Effector CD4-positive, alpha-beta T cell (primary cell): ENCODE data around the gene PRKCA.
"Not testable (repeated sequence)": the region's sequence is repeated elsewhere in the genome, so short reads cannot be mapped to it uniquely, and the experiment has no call there.

ENCODE experiments used
- DNase-seq: peaks from one replicate; pipeline ENCODE4 v3.0.0-alpha.2; 2020

PRKCA gene

DNA sequence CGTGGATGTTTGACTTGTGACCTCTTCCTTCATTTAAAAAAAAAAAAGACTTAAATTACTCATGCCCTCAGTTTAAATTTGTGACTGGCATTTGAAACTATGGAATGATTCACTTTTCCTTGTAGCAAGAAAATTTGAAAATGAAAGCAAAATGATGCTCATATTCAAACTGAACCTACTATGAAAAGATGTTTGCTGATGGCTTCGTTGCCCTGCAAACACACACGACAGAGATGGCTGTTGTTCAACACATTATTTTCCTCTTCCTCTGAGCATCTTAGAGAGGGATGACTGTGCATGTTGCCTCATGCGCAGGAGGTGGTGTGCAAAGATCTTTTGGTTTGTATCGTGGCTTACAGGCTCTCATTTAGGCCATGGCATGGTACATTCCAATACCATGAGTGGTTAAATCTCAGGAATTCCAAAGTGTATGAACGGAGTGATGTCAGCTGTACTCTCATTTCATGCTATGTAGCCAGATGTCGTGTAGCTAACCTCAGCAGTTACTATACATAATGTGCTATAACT is 164.5 kb downstream of the PRKCA start:
- DNase-seq = no peak

DNA sequence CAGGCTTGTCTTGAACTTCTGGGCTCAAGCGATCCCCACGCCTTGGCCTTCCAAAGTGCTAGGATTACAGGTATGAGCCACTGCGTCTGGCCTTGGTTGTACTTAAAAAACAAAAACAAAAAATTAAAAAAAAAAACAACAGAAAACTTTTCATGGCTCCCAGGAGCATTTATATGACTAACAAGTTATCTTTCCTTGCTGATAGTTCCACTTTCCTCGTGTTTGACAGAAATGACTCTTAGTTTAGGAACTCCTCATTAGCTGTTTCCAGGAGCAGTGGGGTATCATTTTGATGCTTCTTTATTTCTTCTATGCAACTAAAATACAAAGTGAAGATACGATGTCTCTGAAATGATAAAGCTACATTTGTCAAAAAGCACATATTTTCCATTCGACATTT is 165.4 kb downstream of the PRKCA start:
- DNase-seq = no peak

DNA sequence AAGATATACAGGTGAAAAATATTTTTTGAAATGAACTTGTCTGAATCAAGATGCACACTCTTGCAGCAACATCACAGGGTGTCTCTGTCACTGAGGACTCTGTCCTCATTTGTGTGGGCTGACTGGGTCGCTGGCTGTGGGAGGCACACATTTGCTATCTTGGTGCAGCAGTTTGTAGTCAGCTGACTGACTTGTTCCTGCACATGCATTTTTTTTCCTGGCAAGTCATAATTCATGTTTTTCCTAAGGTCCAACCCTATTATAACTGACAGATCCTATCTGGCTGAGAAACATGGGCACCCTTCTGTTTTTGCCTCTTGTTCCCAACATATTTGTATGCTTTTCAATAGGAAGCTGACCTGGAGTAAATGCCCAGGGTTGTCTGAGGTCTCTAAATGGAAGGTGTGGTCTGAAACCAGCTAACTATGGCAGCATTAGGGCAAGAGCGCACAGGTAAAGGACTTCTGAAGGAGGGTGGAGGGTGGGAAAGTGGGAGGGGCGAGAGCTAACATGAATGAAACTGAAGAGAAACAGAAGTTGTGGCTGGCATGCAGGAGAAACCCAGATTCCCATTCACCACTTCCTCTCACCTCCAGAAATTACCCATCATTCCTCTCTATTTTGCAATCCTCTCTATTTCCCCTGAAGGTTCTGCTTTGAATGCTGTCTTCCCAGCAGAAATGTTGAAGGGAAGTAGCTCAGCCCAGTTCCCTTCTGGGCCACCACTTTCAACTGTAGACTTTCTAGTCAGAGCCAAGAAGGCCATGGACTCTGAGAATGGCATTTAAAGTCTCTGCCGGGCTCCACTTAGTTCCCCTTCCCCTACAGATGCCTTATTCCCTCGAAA is 166.1 kb downstream of the PRKCA start:
- DNase-seq = no peak

DNA sequence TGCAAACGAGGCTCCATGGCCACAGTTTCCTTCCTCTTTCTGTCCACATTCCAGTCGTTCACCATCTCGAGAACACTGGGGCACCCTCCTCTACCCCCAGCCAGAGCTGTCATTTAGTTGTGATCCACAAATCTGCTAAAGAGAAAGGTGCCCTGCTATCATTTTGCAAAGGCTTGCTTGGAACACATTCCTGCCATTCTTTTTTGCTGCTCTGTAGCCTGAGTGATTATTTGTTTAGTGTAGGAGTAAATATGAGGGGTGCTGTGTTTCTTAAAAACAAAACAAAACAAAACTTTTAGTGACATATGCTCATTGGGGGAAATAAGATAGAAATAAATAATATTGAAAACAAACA is 166.7 kb downstream of the PRKCA start:
- DNase-seq = no peak

DNA sequence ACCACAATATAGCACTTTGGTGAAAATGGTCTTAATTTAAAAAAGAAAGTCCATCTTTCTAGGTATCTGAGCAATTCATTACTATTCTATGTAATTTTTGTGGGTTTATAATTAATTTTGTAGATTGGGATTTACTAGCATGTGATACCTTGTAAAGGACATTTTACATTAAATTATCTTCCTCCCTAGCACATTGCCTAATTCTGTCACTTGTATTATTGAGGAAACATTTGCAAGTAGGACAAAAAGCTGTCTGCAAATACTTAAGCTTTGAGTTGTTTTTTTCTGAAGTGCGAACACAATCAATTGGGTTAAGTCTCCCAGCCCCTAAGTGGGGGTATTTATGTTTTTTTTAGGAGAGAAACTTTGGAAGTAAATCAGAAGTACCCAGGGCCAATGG is 167.0 kb downstream of the PRKCA start:
- no peak for DNase-seq

DNA sequence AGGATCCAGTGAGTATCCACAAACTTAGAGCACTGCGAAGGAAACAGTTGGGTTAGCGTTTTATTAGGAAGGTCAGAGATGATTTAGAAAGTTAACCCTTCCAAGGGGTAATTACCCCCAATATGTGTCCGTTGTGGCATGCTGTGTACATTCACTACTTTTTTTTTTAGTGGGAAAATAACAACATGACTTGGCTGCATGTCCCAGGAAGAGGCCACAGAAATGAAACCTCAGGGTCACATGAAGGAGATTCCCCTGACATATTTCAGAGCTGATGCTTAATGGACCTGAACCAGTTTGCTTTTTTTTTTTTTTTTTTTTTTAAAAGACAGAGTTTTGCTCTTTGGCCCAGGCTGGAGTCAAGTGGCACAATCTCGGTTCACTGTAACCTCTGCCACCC is 167.5 kb downstream of the PRKCA start:
- DNase-seq = no peak

DNA sequence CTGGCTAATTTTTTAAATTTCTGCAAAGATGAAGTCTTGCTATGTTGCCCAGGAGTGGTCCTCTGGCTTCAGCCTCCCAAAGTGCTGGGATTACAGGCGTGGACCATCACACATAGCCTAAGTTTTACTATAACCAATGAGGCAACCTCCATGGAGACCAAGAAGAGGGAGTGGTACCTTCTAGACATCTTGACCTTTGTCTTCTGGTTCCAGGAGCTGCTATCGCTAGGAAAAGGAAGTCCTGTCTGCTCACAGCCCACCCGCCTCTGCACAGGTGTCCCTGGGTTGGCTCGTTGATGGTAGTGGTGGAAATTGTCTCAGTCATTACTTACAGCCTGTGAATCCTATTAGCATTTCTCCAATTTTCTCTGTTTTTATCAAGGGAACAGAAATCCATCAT is 169.7 kb downstream of the PRKCA start:
- no peak for DNase-seq

DNA sequence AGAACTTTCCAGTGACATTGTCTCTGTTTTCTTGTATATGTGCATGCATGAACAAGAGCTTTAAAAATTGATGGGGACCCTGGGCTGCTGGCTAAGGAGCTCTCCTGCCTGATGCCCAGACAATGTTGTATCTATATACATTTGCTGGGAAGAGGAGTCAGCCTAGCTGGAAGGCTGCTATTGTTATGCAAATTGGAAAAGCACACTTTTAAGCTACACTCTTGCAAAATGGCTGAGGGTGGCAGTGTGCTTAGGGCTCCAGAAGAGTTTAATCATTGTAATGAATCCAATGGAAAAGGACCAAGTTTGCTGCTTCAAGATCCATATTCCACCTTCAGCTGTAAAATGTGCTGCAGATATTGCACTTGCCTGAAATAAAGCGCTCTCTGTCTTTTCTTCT is 171.8 kb downstream of the PRKCA start:
- no peak for DNase-seq

DNA sequence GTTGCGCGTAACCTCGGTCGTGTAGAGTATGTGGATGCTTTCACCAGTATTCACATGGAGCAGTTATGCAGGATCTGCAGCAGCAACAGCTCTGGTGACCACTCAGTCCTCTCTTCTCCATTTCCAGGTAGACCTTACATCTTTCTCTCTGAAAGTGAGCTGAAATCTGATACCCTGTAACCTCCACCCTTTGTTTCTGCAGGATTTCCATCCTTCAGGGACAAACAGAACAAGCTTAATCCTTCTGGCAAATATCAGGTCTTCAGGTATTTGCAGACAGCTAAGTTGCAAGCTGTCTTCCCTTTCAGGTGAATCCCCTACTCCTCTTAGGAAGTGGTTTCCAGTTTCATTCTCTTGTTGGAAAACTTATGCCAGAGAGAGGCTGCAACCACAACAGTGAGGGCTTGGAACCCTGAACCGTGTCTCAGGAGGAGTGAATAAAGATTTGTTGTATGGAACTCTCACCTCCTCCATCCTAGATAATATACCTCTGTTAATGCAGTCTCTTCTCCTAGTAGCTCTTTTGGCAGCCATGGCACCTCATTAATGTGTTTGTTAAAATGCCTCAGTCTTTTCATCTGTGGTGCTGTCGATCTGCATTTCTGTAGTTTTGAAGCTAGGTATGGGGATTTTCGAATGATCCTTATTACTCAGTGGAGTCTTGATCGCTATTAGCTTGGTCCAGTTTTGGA is 172.5 kb downstream of the PRKCA start:
- DNase-seq = no peak

DNA sequence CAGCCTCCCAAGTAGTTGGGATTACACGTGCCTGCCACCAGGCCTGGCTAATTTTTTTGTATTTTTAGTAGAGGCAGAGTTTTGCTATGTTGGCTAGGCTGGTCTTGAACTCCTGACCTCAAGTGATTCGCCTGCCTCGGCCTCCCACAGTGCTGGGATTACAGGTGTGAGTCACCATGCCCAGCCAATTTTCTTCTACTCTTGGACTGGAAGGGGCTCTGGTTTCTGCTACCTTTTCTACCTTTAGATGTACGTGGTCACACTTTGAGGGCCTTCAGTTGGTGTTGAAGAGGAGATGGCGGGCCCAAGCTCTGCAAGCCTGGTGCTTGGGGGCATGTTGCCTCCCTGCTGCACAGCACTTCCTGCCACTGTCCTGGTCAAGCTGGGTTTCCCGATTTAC is 173.6 kb downstream of the PRKCA start:
- no peak for DNase-seq

DNA sequence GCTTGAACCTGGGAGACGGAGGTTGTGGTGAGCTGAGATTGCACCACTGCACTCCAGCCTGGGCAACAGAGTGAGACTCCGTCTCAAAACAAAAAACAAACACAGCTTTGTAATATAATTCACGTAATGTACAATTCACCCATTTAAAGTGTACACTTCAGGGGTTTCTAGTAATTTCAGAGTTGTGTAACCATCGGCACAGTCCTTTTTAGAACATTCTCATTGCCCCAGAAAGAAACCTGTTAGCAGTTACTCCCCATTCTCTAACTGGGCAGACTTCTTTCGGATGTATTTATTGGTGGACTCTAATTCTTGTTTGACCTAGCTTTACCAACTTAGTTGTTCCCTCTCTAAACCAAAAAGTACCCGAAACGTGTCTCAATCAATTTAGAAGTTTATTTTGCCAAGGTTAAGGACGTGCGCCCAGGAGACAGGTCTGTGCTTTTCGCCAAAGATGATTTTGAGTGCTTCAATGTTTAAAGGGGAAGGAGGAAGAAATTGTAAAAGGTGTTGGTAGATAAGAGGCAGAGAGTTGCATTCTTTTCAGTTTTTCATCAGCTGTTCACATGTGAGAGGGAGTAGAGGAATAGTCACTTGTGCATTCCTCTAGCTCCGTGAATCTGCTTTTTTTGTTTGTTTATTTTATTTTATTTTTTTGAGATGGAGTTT is 175.3 kb downstream of the PRKCA start:
- no peak for DNase-seq

DNA sequence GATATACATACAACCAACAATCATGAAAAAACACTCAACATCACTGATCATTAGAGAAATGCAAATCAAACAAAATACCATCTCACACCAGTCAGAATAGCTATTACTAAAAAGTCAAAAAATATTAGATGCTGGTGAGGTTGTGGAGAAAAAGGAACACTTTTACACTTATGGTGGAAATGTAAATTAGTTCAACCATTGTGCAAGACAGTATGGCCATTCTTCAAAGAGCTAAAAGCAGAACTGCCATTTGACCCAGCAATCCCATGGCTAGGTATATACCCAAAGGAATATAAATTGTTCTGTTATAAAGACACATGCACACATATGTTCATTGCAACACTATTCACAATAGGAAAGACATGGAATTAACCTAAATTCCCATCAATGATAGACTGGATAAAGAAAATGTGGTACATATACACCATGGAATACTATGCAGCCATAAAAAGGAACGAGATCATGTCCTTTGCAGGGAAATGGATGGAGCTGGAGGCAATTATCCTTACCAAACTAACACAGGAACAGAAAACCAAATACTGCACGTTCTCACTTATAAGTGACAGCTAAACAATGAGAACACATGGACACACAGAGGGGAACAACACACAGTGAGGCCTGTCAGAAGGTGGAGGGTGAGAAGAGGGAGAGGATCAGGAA is 176.9 kb downstream of the PRKCA start:
- not testable (repeated sequence) for DNase-seq

DNA sequence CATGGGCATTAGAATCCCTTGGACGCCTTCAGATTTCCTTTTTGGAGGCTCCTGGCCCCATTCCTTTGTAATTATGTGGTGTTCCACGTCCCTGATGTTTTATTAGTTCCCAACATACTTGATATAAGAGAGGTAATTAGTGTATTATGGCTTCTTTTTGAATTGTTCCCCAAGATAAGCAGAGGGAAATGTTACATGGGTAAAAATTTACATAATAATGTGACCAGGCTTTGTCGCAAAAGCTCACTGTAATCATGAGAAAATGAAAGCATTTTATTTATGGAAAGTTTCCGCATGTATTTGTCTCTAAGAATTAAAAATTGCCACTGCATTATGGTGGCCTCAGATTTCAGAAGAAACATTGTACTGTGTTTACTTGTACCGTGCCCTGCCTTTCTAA is 177.8 kb downstream of the PRKCA start:
- no peak for DNase-seq

DNA sequence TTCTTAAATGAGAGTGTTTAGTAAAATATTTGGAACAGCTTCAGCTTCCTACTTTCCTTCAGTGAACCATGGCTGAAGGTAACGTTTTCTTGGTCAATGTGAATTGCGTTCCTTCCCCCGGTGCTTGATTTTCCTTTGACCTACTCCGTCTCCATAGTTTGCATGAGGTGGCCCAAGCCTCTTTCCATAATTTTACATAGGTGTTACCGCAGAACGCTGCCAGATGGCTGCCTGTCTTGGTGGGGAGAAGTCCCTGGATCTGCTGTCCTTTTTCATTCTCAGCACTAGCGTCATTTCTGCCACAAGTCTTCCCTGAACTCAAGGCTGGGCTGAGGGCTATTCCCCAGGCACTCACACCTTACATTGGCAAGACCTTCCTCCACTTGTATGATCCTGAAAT is 178.4 kb downstream of the PRKCA start:
- DNase-seq = no peak

DNA sequence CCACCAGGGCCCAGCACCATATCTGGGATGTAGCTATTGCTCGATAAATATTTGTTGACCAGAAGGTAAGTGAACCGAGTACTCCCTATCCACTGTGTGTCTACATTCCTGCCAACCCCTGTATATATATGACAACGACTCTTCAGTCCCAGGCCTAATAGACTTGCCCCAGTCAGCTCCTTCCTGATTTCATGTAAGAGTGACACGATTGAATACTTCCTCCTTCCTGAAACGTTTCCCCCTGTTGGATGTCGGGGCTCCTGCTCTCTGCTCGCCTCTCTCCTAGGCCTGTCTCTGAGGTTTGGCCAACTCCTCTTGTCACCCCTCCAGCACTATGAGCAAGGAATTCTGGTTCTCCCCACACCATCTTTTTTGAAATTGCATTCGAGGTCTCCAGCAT is 178.9 kb downstream of the PRKCA start:
- DNase-seq = no peak

DNA sequence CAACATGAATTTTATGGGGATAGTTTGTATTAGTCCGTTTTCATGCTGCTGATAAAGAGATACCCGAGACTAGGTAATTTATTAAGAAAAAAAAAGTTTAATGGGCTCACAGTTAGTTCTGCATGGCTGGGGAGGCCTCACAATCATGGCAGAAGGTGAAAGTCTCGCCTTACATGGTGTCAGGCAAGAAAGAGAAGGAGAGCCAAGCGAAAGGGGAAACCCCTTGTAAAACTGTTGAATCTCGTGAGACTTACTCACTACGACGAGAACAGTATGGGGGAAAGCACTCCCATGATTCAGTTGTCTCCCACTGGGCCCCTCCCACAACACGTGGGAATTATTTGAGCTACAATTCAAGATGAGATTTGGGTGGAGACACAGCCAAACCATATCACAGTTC is 181.5 kb downstream of the PRKCA start:
- DNase-seq = no peak

DNA sequence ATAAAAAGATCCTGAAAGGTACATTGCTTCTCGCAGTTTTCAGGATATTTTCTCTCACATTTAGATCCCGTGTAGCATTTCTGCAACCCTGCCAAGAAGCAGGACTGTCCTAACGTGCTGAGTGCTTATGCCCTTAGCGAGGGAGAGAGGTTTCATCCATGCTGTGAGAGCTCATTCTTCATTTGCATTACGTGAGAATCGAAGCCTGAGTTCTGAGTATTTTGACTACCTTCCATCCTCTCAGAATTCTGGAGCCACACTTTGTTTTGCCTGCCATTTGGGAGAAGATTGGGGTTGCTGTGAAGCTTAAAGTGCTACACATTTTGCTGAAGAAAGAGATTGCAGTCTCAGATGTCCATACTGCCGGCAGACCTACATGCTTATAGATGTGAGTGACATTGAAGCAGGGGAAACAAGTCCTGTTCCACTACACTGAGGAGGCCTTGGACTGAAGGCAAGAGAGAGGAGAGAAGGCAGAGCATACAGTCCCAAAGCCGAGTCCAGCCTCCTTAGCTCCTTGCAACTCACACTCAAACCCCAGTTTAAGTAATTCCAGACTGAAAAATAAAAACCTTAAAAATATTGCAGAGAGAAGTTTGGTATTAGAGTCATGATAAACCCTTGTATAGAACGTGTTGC is 183.0 kb downstream of the PRKCA start:
- DNase-seq = no peak

DNA sequence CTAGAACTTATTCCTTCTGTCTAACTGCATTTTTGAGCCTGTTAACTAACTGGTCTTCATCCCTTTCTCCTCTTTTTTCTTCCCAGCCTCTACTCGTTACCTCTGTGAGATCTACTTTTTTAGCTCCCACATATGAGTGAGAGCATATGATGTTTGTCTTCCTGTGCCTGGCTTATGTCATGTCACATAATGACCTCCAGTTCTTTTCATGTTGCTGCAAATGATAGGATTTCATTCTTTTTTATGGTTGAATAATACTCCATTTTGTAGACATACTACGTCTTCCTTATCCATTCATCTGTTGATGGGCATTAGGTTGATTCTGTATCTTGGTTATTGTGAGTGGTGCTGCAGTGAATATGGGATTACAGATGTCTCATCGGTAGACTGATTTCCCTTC is 184.7 kb downstream of the PRKCA start:
- no peak for DNase-seq

DNA sequence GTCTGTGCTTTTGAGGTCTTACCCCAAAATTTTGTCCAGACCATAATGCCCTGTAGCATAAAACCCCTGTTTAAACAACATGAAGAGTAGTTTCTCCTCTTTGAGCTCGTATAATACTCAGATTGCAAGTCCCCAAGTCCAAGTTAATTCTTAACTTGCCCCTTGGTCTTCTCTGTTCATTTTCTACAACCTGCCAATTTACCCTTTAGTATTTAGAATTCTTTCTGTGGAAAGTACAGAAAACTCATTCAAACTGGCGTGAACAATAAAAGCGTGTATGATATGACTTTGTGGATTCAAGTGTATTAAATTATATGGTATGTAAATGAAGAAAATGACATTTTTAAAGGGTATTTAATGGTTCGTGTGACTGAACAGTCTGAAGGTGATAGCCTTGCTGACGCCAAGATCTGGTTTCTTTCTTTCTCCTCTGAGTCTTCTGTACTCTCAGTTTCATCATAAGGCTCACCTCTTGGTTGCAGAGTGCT is 185.6 kb downstream of the PRKCA start:
- no peak for DNase-seq

DNA sequence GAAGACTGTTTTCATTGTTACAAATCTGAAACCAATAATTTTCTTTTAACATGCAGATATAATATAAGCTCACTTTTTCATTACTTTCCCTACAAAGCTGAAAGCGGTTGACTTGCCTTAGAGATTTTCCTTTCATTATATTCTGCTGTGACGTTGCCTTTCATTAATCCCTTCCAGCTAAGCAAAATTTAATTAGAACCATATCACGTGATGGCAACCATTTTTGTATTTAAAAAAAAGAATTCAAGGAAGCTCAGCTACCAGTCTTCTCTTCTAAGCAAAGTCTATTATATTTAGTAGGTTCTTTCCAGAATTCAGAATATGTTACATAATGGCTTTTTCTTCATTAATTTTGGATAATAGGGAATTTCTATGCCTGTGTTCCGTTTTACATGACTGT is 186.5 kb downstream of the PRKCA start:
- DNase-seq = no peak

DNA sequence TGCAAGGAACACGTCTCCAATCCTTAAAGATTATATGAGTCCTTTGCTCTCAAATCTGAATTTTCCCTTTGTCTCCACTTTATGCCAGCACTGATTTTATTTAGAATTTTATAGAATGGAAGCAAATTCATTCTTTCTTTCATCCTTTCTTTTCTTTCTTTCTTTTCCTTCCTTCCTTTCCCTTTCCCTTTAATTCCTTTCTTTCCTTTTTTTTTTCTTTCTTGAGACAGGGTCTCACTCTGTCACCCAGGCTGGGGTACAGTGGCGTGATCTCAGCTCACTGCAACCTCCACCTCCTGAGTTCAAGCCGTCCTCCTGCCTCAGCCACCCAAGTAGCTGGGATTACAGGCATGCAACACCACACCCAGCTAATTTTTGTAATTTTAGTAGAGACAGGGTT is 187.2 kb downstream of the PRKCA start:
- DNase-seq = not testable (repeated sequence)

DNA sequence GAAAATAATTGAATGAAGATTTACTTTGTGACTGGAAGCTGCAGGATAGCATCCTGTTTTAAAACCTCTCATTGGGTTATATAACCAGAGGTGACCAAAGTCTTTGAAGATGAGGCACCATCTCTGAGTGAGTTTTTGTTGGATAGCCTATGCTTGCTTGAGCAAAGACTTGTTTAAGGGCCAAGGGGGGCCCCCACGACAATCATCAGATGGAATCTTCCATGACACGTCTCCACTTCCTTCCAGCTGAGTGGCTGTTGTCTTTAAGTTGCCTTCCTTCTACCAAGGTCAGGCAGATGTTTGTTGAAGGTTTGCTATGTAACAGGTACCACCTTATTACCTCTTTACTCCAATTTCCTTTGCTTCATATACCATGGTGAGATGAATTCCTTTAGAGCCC is 188.8 kb downstream of the PRKCA start:
- no peak for DNase-seq

DNA sequence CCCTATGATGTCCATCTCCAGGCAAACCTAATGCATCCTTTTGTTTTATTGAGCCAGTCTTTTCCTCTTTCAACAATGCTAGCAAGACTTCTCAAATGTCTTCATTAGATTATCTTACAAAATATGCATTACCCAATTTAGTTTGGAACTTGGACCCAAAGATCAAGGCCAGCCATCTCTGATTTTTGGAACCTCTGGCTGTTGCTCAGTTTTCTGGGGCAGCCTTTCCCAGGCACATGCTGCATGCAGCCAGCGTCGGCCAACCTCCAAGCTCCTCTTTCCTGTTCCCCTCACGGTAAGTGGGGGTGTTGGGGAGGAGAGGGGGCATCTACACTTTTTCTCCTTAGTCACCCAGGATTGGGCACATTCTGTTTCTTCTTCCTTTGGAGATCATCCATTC is 189.3 kb downstream of the PRKCA start:
- DNase-seq = no peak
